ENCODE measurements around the gene ZDHHC22.

The ZDHHC22 gene

DNA sequence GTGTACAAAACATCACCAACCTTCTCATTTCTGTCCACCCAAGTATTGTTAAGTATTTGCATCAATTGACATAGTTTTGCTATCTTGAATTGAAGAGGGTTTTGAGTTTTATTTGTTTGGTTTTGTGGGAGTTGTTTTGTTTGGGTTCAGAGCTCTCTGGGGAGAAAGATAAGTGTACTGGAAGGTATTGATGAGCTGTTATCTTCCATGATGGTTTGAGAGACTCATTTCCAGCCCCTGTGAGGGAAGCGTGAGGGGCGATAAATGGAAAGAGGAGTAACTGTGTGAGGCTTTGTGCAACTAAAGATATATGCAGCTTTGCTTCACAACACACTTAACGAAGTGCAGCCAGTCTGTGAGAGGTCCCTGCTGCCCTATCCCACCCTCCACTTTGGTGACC is 59.2 kb downstream of the ZDHHC22 start:
- DNase-seq (ENCODE audit: low read depth in 2 of 2): no peak
